Ovary (tissue), 9 donors: Measurements from ENCODE around the gene TRIP13. TPM values are rescaled to one million over a fixed set of nuclear protein-coding genes. Genes with fewer than 3 reads are reported as not detected.

Experiments
- DNase-seq, 5 donors: peaks; one replicate each; pipeline ENCODE4 v3.0.0-alpha.2; 2019 to 2020
- H3K27ac ChIP-seq, 2 donors: fragments of 200-600 bp; one replicate each; pipeline versions ENCODE4 v1.5.1 to v1.8.0; 2019 to 2022
- H3K27me3 ChIP-seq: fragments of 200-600 bp; one replicate; pipeline ENCODE4 v1.8.0; 2022
- H3K36me3 ChIP-seq: fragments of 200-600 bp; sonication (generic); one replicate; pipeline ENCODE4 v1.5.1; 2019
- H3K4me1 ChIP-seq: one replicate; pipeline ENCODE4 v1.8.1; 2013; ENCODE audit warnings: mild to moderate bottlenecking, moderate library complexity; ENCODE audit not compliant: insufficient read depth
- H3K4me3 ChIP-seq: fragments of 200-600 bp; sonication (generic); one replicate; pipeline ENCODE4 v1.5.1; 2017
- H3K9me3 ChIP-seq, 2 donors: fragments of 200-600 bp in 1 of 2; sonication (generic) in 1 of 2; one replicate each; pipeline versions ENCODE4 v1.5.1 to v1.8.1; 2013 to 2019; ENCODE audit warnings: mild to moderate bottlenecking in 1 of 2, moderate library complexity in 1 of 2
- CTCF ChIP-seq, 3 donors: fragments of 450-650 bp in 2 of 3; fragments of 200-600 bp in 1 of 3; IDR thresholded peaks; one replicate each; pipeline versions ENCODE4 v1.5.1 to v1.8.0; 2016 to 2022; ENCODE audit warnings: antibody characterized with exemption in 3 of 3, mild to moderate bottlenecking in 1 of 3
- EP300 ChIP-seq: sonication (generic); formaldehyde crosslinking; IDR thresholded peaks from one replicate; pipeline ENCODE4 v1.6.1; 2017; ENCODE audit warnings: antibody characterized with exemption
- POLR2A ChIP-seq: fragments of 450-650 bp; IDR thresholded peaks from one replicate; pipeline ENCODE4 v1.6.1; 2017; ENCODE audit warnings: antibody characterized with exemption, mild to moderate bottlenecking, moderate library complexity
- WGBS, 3 donors: extraction: QIAGEN DNeasy Blood & Tissue Kit in 1 of 3; methylation state at CpG; one replicate each; pipeline versions ENCODE4 v1.1.5 to v1.1.7; 2013 to 2017; 5-methylcytosine and 5-hydroxymethylcytosine counted together
- intact Hi-C, 4 donors: fragments of 100-400 bp; cut with DNase I; formaldehyde crosslinking; loops; one replicate each; pipeline versions ENCODE4 v1.11.0 to v1.15.1; 2022 to 2023
- polyA plus RNA-seq, 2 donors: library from polyadenylated mRNA; stranded (reverse); fragments of 200-250 nt in 1 of 2; fragments of 350-450 nt in 1 of 2; fragmentation: Illumina TruSeq in 1 of 2; extraction: RNeasy Lipid Tissue Mini Kit (QIAGEN cat#74804) in 1 of 2; gene quantifications; one replicate each; pipeline ENCODE4 v1.2.3, GENCODE V29; 2013 to 2014
- total RNA-seq, 7 donors: library from RNA; depleted of rRNA in 2 of 7; stranded (reverse); fragments of >200 nt in 2 of 7; fragmentation: NEBNext Ultra II Directional in 3 of 7; extraction: Animal tissue kit (Norgen Biotek cat#: 25700) in 3 of 7; gene quantifications; one replicate each; pipeline versions ENCODE4 v1.1.0 to v1.2.4, GENCODE V29; 2016 to 2023
- donor health status: DM: no; HTN: no; CAD: no; lungs with moderate emphysema.
- donor health status: DM: no; HTN: no; CAD: no.
- donor health status: Bipolar disorder and iron deficiency.
- donor health status: DM: yes; HTN: yes; CAD: no.
- donor health status: DM: no; HTN: no; CAD: no.
- donor health status: DM: yes; HTN: yes; CAD: no.

The TRIP13 gene
- total and polyA plus RNA-seq, 9 donors, result 1.3 to 3.9 (median 2.0) TPM

- no peaks in the 10 kb centered on the region for H3K36me3 ChIP-seq
- H3K27ac ChIP-seq, result no peak overlapping the region
- no peak for DNase-seq
- 90 to 92% (median 91%) methylated on average over 13 of the region's 13 CpGs for WGBS, 3 donors
- no peaks in the 10 kb centered on the region for H3K9me3 ChIP-seq
- peaks cover 11% of the 10 kb centered on the region for H3K4me1 ChIP-seq
- TF ChIP-seq CTCF (IDR thresholded peaks at IDR 0.05) (no peak), POLR2A (no peak), EP300 (no peak)
- intact Hi-C loops, result no loop called here
- no peak overlapping the region for H3K4me3 ChIP-seq
- no peaks in the 10 kb centered on the region for H3K27me3 ChIP-seq
Observed at GRCh38 chr5:952597-953271, 60.0 kb downstream of the TRIP13 start.

- TF ChIP-seq EP300 (no peak), POLR2A (no peak), CTCF (IDR thresholded peaks at IDR 0.05) (no peak)
- no peak for DNase-seq
- Histone ChIP-seq H3K27me3 (no peaks in the 10 kb centered on the region), H3K4me1 (peaks cover 12% of the 10 kb centered on the region), H3K4me3 (no peak overlapping the region), H3K27ac (no peak overlapping the region), H3K36me3 (no peaks in the 10 kb centered on the region), H3K9me3 (no peaks in the 10 kb centered on the region)
- intact Hi-C loops, result no loop called here
- 89 to 92% (median 90%) methylated on average over 20 to 24 of the region's 24 CpGs for WGBS, 3 donors
Observed at GRCh38 chr5:953535-954449, 61.1 kb downstream of the TRIP13 start.

- Histone ChIP-seq H3K4me3 (no peak overlapping the region), H3K27ac (no peak overlapping the region), H3K9me3 (no peaks in the 10 kb centered on the region), H3K27me3 (no peaks in the 10 kb centered on the region), H3K4me1 (peaks cover 12% of the 10 kb centered on the region), H3K36me3 (no peaks in the 10 kb centered on the region)
- WGBS, 3 donors, result 83 to 86% (median 83%) methylated on average over 31 to 32 of the region's 32 CpGs
- intact Hi-C loops, result no loop called here
- no peak for TF ChIP-seq CTCF (IDR thresholded peaks at IDR 0.05)
- no peak for TF ChIP-seq EP300
- TF ChIP-seq POLR2A, result no peak
- no peak for DNase-seq
Observed at GRCh38 chr5:955886-956761, 63.4 kb downstream of the TRIP13 start.
